Suppressor macrophage treated with lipopolysaccharide for 1 hour (primary cell): ENCODE results near the gene ELAVL2.

Experiments used
- DNase-seq, 3 donors: peaks; one replicate each; pipeline ENCODE4 v3.0.0-alpha.2; 2020 to 2022

ELAVL2 gene

DNA sequence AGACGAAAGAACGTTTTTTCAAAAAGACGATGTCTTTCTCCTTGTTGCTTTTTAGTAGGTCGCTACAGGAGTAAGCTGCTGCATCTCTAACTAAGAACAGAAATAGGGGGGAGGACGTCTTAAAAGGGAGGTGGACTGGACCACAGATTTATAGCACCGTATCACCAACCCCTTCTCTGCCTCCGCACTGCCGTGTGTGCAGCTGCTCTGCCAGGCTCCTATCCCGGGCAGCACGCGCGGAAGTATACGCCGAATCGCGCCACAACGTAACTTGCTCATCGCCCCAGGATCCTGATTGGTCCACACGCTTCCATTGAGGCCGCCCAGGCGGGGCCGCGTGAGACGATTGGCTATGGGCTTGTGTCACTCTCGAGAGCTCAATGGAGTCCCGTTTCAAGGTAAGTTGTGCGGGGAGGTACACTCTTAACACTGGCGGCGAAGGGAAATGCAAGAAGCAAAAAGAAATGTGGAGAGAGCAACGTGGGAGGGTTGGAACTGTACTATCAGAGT, at the start of gene ELAVL2:
ELAVL2 (minus strand) TSS at position 121 of the 510 bp plus-strand sequence. CDS start 64,006 bp downstream, outside the sequence.
- DNase-seq, result peak in 2 of 3 donors; percentile 8 to 10

DNA sequence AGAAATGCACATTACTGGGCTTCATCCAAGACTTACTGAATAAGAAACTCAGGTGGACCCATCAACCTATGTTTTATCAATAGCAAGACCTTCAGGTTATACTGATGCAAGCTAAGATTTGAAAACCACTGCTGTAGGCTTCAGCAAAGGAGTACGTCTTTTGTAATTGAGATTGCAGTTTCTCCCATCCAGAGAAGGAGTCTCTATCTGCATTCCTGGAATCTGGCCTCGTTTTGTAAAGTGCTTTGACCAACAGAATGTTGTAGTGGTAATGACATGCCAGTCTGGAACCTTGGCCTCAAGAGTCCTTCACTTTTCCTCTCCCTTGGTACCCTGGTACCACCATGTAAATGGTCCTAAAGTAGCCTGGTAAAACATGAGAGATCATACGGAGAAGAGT, 32.2 kb upstream of the ELAVL2 start:
- no peak for DNase-seq

DNA sequence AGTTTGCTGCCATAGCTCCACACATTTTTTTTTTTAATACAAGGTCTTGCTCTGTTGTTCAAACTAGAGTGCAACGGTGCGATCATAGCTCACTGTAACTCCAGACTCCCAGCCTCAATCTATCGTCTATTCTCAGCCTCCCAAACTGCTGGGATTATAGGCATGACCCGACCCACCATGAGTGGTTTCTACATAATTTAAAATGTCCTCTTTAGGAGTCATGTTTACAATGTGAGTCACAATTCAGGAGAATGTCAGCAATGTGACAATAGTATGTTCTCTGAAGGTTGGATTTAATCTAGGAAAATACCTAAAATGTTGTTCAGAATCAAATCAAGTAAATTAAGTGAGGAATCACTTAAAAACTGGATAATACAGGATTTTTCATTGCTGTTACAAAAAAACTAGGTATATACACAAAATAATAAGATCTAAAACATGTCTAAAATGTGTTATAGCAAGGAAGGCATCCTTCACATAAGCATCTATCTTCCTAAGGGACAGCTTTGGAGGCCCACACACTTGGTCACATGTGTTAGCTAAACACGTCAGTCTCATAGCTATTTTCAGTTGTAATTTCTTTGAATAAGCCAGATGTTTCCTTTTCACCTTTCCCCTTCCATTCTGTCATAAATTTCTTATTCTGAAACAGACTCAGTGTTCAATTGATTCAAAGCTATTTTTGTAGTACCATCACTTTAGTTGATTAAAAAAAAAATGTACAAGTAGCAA, 30.0 kb upstream of the ELAVL2 start:
- no peak for DNase-seq

DNA sequence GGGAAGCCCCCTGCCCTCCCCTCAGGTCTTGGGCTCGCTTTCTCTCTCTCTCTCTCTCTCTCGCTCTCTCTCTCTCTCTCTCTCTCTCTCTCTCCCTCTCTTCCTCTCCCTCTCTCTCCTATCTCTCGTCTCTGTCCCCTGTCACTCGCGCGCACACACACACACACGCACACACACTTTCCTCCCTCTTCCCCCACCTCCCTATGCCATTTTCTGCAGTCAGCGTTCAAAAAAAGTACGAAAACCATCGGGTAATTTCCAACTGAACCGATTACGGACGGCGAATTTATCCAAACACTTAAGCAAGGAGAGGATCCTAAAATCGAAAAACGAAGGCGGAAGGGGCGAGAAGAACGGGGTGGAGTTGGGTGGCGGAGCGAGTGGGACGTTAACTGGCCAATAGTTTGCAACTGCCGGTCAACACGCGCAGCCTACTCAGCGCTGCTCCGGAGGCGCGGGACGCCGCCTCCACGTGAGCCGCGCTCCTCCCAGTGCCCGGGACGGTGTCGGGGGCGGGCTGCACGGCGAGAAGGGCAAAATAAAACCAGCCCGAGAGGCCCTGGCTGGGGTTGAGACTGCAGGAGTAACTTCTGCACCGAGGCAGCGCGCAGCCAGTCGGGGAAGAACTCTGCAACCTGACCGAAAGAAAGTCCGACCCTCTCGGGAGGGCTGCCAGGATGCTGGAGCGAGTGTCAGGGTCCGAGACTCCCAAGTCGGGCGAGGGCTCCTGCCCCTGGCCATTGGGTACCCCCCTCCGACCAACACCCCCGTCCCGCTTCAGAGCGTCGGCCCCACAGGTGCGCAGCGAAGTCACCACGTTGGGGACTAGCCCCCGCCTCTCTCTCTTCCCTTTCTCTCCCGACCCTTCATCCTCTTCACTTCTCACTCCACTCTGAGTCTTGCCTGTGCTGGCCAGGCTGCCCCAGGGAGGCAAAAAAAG, 24.9 kb upstream of the ELAVL2 start:
- DNase-seq, result peak in 1 of 3 donors; percentile 1

DNA sequence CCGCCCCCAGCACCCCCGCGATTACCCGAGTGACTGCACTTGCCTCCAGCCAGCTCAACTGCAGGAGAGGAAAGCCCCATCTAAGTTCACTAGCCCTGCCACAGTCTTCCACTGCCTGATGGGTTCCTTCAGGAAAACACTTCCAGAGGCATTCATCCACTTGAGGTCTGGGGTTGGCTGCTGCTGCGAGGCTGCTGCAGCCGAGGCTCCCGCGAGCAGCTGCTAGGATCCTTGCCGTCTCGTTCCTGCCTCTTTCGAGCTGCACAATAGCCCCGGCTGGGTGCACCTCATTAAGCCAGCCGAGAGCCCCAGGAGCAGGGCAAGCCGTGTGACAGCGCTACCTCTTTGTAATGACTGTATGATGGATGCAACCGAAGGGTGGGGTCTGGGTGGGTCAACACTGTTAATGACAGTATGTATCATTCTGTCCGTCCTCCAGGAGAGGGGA, 24.2 kb upstream of the ELAVL2 start:
- no peak for DNase-seq

DNA sequence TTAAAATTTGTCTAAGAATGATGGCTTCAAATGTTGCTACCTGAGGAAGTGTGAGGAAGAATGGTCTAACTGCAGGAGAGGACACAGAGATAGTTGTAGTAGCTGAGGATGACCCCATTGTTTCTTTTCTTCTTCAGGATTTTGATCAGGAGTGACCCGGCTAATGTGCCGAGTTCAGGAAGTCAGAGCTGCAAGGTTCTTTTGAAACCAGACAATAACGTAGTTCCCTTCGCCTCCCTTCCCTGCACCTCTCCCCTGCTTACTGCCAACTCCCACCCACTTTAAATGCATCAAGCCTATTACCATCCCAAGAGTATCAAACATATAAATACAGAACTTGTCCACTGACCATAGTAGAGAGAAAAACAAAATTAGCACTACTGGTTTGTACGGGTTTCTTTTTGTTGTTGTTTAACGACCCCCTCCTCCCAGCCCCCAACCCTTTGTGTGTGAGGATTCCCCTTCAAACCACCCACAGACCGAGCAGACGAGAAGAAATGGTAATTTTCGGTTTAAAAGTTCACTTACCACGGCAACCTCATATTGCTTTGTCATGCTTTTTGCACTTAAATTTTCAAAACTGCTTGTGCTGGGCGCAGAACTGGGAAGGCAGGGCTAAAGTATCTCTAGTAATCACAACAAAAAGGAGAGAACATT, 23.5 kb upstream of the ELAVL2 start:
- DNase-seq, result no peak

DNA sequence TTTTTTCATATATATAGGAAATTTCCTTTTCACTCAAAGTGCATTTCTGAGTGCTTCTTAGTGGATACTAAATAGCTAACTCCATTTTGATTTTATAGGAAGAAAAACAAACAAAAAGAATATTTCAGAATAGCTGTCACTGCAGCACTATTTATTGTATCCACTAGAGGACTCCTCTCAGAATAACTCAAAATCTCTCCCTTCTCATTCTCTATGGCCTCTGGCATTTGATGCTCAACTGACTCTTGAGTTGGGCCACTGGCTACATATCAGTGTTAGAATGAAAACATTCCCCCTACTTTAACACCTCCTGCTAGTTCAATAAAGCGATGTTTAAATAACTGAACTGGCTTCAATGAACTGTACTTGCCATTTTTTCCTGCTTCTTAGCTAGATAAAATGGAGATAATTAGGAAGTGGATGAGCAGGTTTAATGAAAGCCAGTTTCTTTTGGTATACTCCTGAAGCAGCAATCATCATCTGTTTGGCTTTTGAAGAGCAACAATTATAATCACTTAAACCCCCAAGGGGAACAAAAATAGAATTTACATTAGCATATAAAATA, 16.6 kb upstream of the ELAVL2 start:
- no peak for DNase-seq

DNA sequence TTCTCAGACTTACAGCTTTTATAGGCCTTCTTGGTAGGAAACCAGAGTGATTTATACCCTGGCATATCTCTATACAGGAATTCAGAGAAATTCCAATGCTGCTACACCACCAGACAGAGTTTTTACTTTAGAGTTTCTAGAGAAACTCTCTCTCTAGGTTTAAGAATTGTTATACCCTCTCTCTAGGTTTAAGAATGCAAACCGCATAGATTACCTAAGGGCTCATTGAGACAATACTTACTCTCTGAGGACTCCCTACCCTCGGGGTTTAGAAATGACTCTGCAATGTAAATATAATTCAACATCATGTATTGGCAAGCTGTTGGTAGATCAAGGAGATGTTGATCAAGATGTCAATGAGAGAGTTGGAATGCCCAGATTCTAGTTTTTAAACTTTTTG, 15.3 kb upstream of the ELAVL2 start:
- no peak for DNase-seq

DNA sequence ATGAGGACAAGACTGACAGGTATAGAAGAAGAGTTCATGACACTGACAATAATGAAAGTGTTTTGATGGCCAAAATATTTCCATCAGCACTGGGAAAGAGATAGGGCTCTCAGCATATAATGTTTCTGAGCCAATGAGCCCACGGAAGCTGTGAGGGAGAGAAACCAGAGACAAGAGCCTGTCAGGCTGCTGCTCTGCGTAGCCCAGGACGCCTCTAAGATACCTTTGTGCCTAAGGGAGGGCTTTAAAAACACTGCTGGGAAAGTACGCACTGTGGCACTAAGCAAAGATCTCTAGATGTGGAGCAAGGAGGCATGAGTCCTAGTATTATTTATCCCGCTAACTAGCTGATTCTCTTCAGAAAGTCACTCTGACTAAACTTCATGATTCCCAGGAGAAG, 11.0 kb upstream of the ELAVL2 start:
- no peak for DNase-seq

DNA sequence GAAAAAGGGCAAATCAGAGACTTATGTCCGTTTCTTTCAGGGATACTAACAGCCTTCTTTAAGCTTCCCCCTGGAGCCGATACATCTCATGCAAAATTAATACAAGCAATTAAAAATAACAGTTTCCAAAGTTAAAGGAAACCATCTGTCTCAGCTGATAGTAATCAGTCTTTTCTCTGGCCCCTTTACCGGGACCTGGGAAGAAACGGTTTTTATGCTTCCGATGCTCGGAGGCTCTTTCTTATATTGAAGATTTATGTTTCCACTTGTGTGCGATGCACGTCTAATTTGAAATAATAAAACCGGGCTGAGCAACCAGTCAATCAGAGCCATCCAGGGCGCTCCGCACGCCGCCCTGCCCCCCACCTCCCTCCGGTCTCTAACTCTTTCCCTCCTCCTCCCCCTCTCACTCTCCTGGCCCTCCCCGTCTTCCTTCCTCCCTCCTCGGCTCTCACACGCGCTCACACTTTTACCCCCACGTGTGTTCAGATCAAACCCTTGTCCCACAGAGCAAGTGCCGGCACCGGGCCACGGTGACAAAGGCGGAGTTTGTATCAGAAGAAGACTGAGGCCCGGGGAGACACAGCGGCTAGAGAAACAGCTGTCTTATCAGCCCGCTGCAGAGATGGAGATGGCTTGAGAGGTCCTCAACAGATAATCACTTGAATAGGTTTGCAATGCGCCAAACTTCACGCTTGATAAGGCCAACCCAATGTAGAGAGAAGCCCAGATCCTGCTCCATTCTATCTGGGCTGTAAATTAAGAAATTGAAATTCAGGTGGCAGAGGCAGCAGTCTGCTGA, 5.1 kb upstream of the ELAVL2 start:
- DNase-seq, result no peak

DNA sequence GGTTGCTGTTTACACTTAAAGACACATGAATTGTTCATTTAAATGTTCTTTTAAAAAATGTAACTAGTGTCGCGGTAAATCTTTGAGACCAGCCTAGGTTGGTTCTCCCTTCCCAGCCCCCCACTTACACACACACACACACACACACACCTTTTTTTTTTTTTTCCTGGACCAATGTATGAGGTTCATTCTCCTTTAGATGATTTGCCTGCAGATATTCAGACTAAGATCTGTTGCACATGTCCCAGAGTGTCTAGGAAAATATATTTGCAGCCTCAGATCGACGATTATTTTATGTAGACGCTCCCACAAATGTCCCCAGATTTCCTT, 4.4 kb upstream of the ELAVL2 start:
- no peak for DNase-seq

DNA sequence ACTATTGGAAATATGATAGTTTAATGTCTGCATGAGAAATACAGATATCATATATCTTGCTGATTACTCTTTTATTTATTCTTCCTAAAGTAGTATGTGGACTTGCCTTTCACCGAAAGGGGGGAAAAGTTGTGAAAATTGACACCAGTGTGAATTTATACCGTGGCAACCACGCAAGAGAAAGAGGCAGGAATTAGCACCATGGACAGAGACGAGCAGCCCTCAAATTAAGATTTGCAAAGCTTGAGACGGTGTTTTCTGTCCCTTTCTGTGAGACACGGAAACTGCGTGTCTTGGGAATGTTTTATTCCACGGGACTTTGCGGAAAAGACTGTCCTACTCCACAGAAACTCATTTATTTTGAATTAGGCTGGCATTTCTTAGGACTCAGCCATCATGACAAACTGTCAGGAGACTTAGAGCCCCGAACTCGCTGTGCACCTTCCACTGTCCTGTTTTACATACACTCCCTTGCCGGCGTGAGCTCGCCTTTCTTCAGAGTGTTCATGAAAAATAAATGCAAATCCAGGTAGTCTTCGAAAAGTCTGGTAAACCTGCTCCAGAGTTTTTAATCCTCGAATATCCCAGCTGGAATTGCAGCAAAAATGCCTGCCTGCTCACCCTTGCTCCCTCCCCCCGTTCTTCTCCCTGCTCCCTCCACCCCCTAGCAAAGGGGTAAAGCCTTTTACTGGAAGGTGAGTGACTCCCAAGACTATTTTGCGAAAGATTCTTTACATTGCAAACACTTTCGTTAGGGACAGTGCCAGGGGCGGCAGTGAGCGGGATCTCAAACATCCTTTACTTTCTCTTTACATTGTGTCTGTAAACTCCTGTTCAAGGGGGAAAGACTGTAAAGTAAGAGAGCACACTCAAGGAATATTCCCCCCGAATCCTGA, 3.8 kb upstream of the ELAVL2 start:
- DNase-seq, result no peak

DNA sequence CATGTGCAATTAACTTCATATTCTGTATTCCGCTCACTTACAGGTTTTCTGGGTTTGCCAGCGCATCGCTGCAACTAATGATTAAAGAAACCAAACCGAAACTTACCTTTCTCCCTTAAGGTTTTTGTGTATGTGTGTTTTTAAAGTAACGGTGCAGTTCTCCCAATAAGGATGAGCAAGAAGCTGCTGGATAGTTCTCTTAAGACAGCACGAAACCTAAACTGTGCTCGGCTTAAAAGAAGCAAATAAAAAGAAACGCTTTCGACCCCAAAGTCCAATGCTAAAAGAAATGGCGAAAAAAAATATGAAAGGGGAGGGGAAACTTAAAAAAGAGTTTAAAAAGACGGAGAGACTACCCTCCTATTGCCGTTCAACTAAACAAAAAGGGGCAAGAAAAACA, 340 bp downstream of the ELAVL2 start:
- DNase-seq, result no peak

DNA sequence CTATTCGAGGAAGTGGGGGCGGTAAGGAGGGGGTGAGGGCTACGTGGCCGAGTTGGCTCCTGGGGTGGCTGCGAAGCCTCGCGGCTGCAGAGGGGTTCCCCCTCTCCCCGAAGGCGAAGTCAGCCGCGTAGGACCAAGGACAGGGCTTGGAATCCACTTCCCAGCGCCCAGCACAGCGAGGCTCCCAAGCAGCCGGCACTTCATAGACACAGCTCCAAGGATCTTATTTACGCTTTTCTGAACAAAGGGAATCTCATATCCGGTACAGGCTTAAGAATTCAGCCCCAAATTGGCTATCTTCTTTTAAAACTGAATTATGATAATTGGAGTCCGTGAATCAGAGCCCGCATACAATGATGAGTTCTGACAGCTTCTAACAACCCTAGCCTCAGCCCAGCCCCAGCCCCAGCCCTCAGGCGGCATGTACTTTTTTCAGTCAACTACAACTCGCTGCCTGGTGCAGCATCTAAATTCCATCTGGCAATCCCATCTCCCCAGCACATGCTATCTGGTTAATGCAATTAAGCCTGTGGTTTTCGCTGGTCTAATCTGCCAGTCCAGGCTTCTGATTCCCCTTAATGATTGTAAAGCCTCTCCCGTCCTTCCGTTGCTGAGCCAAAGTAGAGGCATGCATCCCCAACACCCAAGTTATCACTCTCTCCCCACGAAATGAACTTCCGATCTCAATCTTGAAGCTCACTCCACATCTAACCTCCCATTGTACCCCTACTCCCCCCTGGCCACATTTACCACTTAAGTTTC, 1.0 kb downstream of the ELAVL2 start:
- no peak for DNase-seq

DNA sequence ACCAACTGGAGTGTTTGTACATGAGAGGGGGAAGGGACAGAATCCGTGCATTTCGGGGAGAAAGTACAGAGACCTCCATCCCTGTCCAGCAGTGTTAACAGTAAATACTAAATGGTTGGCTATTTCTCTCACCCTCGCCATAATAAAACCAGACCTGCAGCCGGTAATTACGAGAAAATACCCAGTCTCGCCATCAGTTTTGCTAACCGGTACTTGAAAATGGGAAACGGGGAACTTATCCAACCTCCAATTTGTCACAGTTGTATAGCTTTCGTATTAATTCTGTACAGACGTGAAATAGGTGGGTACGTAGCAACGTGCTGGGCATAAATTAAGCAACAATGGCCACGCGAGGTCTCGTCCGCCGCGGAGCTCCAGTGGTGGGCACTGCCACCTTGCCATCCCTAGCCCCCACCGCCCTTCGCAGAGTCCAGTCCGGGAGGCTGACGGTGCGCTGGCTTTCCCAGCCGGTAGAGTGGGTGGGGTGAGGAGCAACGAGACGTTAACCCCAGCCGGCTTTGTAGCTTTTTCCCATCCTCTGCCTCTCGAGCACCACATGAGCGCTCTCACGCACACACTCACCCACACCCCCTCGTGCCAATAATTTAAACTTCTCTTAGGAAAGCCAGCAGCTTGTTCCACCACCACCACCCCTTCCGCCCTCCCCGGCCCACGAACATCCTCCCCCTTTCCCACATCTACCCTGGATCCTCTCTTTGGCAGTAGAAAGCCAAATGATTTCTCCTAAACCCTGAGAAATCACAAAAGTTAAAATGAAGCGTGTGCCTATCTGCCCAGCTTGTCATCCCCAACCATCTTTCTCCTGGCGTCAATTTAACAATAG, 1.8 kb downstream of the ELAVL2 start:
- no peak for DNase-seq

DNA sequence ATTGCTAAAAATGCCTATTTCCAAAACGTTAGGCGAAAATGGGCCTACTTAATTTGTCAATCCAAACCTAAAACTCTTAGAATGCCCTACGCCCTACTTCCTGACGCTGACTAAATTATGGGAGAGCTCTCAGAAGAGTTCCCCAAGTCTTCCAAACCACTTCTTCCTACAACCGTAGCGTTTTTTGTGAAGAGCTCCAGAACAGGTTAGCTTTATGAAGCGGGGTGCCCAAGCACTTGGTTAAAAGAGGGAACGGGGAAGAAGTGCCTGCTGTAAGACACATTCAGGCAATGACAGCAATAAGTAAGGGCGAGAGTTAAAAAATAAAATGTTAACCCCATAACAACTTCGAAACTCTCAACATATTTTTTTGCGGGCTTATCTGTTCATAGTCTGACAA, 2.8 kb downstream of the ELAVL2 start:
- no peak for DNase-seq

DNA sequence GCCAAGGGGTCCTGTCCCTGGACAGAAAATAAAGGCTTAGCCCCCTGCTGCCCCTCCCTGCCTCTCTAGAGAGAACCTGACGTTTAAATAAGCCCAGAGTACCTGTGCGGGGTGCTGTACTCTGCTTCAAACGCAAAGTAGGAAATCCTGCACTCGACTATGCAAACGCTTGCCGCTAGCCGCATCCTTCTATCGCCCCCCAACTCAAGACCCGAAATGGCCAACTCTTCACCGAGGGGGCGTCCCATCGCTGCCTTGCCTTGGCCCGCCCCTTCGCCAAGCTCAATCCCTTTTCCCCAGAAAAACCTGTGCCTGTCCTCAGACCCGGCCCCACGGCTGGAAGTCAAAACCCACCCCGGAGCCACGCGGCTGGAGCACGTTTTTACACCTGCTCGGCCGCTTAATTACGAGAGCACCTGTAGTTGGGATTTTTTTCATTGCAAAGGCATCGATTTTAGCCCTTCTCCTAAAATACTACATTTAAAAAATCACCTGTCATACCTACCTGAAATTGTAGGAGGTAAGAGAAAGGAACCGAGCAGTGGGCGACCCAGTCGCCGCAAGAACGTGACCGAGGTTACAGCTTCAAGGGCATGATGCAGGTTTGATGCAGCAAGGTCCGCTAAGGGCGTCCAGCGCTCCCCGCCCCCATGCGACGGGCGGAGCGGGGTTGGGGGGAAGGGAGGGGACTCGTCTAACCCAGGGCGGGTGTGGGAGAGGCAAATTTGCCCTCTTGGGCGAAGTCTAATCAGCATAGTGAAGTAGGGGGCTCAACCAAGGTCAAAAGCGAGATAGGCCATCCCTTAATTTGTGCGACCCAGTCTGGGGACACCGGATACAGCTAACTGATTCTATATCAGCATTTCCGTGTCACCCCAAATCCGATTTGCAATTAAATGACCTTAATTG, 3.5 kb downstream of the ELAVL2 start:
- no peak for DNase-seq
